ENCODE results near the gene TEX51. TPM values are rescaled to one million over a fixed set of nuclear protein-coding genes. Genes with fewer than 3 reads are reported as not detected.

TEX51 gene
- total RNA-seq, 1 experiment from 2014 or later, result not detected

DNA sequence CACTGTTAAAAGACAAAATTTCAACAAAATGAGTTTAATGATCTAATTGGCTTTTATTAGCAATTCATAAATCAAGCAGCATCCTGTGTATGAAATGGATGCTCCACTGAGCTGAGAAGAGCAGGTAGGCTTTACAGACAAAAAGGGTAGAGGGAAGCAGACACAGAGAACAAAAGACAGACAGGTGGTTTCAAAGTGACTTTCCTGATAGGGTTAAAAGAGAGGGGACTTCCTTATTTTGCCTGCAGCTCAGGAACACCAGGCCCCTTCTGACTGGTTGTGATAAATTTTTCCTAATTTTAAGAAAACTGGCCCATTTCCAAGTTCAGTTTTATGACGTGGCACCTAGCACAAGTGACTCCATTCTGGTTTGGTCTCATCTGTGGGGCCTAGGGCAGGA is 11.9 kb downstream of the TEX51 start:
- H3K9ac ChIP-seq (ENCODE audit: low read length), result no peak overlapping the region
- intact Hi-C loops (cut with micrococcal nuclease), result no loop called here
- TF ChIP-seq EZH2 (IDR thresholded peaks at IDR 0.05), result no peak
- TF ChIP-seq, protein P1, sequence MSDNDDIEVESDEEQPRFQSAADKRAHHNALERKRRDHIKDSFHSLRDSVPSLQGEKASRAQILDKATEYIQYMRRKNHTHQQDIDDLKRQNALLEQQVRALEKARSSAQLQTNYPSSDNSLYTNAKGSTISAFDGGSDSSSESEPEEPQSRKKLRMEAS (IDR thresholded peaks at IDR 0.05), result no peak
- no peak for TF ChIP-seq TCF7L2 (IDR thresholded peaks at IDR 0.05; ENCODE audit: borderline replicate concordance, extremely low read depth, insufficient read depth, insufficient read length)
- TF ChIP-seq, protein P2, sequence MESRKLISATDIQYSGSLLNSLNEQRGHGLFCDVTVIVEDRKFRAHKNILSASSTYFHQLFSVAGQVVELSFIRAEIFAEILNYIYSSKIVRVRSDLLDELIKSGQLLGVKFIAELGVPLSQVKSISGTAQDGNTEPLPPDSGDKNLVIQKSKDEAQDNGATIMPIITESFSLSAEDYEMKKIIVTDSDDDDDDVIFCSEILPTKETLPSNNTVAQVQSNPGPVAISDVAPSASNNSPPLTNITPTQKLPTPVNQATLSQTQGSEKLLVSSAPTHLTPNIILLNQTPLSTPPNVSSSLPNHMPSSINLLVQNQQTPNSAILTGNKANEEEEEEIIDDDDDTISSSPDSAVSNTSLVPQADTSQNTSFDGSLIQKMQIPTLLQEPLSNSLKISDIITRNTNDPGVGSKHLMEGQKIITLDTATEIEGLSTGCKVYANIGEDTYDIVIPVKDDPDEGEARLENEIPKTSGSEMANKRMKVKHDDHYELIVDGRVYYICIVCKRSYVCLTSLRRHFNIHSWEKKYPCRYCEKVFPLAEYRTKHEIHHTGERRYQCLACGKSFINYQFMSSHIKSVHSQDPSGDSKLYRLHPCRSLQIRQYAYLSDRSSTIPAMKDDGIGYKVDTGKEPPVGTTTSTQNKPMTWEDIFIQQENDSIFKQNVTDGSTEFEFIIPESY (IDR thresholded peaks at IDR 0.05; ENCODE audit: extremely low read depth, insufficient replicate concordance, low read length), result no peak
- no peak for TF ChIP-seq ZNF274 (IDR thresholded peaks at IDR 0.05; ENCODE audit: low read depth, low read length)
- TF ChIP-seq SIN3A (IDR thresholded peaks at IDR 0.05; ENCODE audit: low read depth), result no peak
- no peak for TF ChIP-seq EGR1 (IDR thresholded peaks at IDR 0.05; ENCODE audit: low read depth)
- no peak for TF ChIP-seq SP1 (IDR thresholded peaks at IDR 0.05; ENCODE audit: low read depth)
- TF ChIP-seq YY1 (IDR thresholded peaks at IDR 0.05; ENCODE audit: extremely low read depth, insufficient replicate concordance, low read depth, low read length), result no peak
- TF ChIP-seq POLR2A (IDR thresholded peaks at IDR 0.05; ENCODE audit: borderline replicate concordance, extremely low read depth, insufficient read depth, insufficient read length), result no peak
- TF ChIP-seq, protein P3, sequence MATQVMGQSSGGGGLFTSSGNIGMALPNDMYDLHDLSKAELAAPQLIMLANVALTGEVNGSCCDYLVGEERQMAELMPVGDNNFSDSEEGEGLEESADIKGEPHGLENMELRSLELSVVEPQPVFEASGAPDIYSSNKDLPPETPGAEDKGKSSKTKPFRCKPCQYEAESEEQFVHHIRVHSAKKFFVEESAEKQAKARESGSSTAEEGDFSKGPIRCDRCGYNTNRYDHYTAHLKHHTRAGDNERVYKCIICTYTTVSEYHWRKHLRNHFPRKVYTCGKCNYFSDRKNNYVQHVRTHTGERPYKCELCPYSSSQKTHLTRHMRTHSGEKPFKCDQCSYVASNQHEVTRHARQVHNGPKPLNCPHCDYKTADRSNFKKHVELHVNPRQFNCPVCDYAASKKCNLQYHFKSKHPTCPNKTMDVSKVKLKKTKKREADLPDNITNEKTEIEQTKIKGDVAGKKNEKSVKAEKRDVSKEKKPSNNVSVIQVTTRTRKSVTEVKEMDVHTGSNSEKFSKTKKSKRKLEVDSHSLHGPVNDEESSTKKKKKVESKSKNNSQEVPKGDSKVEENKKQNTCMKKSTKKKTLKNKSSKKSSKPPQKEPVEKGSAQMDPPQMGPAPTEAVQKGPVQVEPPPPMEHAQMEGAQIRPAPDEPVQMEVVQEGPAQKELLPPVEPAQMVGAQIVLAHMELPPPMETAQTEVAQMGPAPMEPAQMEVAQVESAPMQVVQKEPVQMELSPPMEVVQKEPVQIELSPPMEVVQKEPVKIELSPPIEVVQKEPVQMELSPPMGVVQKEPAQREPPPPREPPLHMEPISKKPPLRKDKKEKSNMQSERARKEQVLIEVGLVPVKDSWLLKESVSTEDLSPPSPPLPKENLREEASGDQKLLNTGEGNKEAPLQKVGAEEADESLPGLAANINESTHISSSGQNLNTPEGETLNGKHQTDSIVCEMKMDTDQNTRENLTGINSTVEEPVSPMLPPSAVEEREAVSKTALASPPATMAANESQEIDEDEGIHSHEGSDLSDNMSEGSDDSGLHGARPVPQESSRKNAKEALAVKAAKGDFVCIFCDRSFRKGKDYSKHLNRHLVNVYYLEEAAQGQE (IDR thresholded peaks at IDR 0.05; ENCODE audit: low read depth), result no peak
- H3K79me2 ChIP-seq (ENCODE audit: insufficient read depth, low read length), result no peaks in the 10 kb centered on the region
- no peaks in the 10 kb centered on the region for H3K36me3 ChIP-seq (ENCODE audit: control insufficient read depth in 1 of 2, insufficient read depth in 2 of 2, low read length in 2 of 2)
- H3K4me3 ChIP-seq (replicated peaks in 1 of 2; ENCODE audit: low read depth in 1 of 2, low read length in 2 of 2), result no peak overlapping the region
- no peaks in the 10 kb centered on the region for H3K9me3 ChIP-seq (ENCODE audit: control insufficient read depth in 1 of 2, insufficient read depth in 1 of 2, low read depth in 1 of 2, low read length in 2 of 2)
- ATAC-seq (no peak), DNase-seq (ENCODE audit: low read depth, low spot score) (no peak)
- no peaks in the 10 kb centered on the region for H3K4me1 ChIP-seq (ENCODE audit: control insufficient read depth in 1 of 2, insufficient read depth in 2 of 2, low read length in 2 of 2)
- no TSS peak for BruUV-seq (replicated peaks)
- ChIA-PET POLR2A (no interaction called here), RAD21 (ENCODE audit: low non-redundant PET in 1 of 2, low total read pairs in 2 of 2, uncharacterized antibody in 2 of 2, unreplicated experiment in 2 of 2) (no interaction called here), CTCF (no interaction called here)
- no peak overlapping the region for H3K27ac ChIP-seq (ENCODE audit: low read depth, low read length)
- no peaks in the 10 kb centered on the region for H4K20me1 ChIP-seq (ENCODE audit: insufficient read depth)
- no peak overlapping the region for H3K4me2 ChIP-seq (ENCODE audit: low read length)
- no peak overlapping the region for H2AFZ ChIP-seq (ENCODE audit: low read depth, low read length, poor library complexity, severe bottlenecking)
- H3K27me3 ChIP-seq (ENCODE audit: insufficient read depth, low read length), result peaks cover 17% of the 10 kb centered on the region; the same call in 1 of the 2 replicates
- no peaks in the 10 kb centered on the region for H3K9me2 ChIP-seq (ENCODE audit: insufficient read depth)

All from HCT116 (cell line).